Subcutaneous abdominal adipose tissue (tissue), 5 donors: ENCODE data around the gene SLC22A4.

Source experiments
- H3K27ac ChIP-seq: one replicate; pipeline ENCODE4 v1.7.0; 2013; ENCODE audit warnings: low read depth, mild to moderate bottlenecking, inconsistent platforms, low read length, moderate library complexity
- H3K27me3 ChIP-seq, 5 donors: one replicate each; pipeline ENCODE4 v1.7.0; 2013; ENCODE audit warnings: low read length in 5 of 5, inconsistent platforms in 1 of 5; ENCODE audit not compliant: control insufficient read depth in 5 of 5, insufficient read depth in 4 of 5
- H3K36me3 ChIP-seq, 5 donors: one replicate each; pipeline ENCODE4 v1.7.0; 2013; ENCODE audit warnings: low read length in 5 of 5; ENCODE audit not compliant: control insufficient read depth in 5 of 5, insufficient read depth in 5 of 5
- H3K4me1 ChIP-seq, 5 donors: one replicate each; pipeline ENCODE4 v1.7.0; 2013; ENCODE audit warnings: low read length in 5 of 5, mild to moderate bottlenecking in 3 of 5, moderate library complexity in 1 of 5; ENCODE audit not compliant: control insufficient read depth in 5 of 5, insufficient read depth in 5 of 5
- H3K4me3 ChIP-seq, 5 donors: one replicate each; pipeline ENCODE4 v1.7.0; 2013; ENCODE audit warnings: low read length in 5 of 5, low read depth in 1 of 5
- H3K9ac ChIP-seq, 5 donors: one replicate each; pipeline ENCODE4 v1.7.0; 2013; ENCODE audit warnings: low read length in 5 of 5, mild to moderate bottlenecking in 4 of 5, moderate library complexity in 3 of 5
- H3K9me3 ChIP-seq, 5 donors: one replicate each; pipeline ENCODE4 v1.7.0; 2013; ENCODE audit warnings: low read length in 5 of 5; ENCODE audit not compliant: control insufficient read depth in 5 of 5
- donor health status: healthy.
- donor health status: healthy.
- donor health status: healthy.
- donor health status: healthy.
- donor health status: healthy.

Gene SLC22A4

GRCh38 chr5:132315529-132316067 lies 21.4 kb downstream of the SLC22A4 start:
- H3K4me3 ChIP-seq, result no peak overlapping the region
- peaks cover 0 to 7% (median 3%) of the 10 kb centered on the region in 5 donors for H3K36me3 ChIP-seq
- peaks cover 0 to 5% (median 2%) of the 10 kb centered on the region in 5 donors for H3K4me1 ChIP-seq
- H3K27ac ChIP-seq, result no peak overlapping the region
- no peaks in the 10 kb centered on the region for H3K9me3 ChIP-seq
- no peak overlapping the region for H3K9ac ChIP-seq
- no peaks in the 10 kb centered on the region for H3K27me3 ChIP-seq

GRCh38 chr5:132319975-132320374 lies 25.8 kb downstream of the SLC22A4 start:
- Histone ChIP-seq H3K27me3 (no peaks in the 10 kb centered on the region), H3K9me3 (no peaks in the 10 kb centered on the region), H3K4me3 (no peak overlapping the region), H3K36me3 (peaks cover 0 to 17% (median 5%) of the 10 kb centered on the region in 5 donors), H3K9ac (no peak overlapping the region), H3K4me1 (no peaks in the 10 kb centered on the region), H3K27ac (no peak overlapping the region)

DNA sequence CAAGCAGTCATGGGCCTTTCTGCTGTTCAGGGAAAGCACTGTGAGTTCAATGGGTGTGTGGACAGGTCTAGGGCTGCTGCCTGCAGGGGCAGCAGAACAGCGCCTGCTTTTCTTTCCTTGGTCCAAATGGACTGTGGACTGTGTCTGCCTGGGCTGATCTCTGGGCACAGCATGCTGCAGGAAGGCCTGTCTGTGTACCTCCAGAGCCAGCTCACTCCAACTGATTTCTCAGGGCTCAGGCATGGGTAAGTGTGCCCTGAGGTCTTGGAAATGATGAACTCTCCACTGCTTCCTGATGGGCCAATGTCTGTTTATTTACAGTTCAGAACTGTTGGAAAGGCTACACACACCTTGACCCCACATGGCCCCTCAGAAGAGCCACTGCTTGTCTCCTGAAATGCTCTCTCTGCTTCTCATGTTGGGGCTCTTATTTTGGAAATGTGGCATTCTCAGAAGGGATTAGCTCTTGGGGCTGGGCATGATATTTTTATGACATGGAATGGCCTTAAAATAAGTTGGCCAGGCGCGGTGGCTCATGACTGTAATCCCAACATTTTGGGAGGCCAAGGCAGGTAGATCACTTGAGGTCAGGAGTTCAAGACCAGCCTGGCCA lies 27.0 kb downstream of the SLC22A4 start:
- no peaks in the 10 kb centered on the region for H3K9me3 ChIP-seq
- no peak overlapping the region for H3K27ac ChIP-seq
- H3K36me3 ChIP-seq, result peaks cover 0 to 17% (median 5%) of the 10 kb centered on the region in 5 donors
- H3K27me3 ChIP-seq, result no peaks in the 10 kb centered on the region
- peaks cover 0 to 6% (median 4%) of the 10 kb centered on the region in 5 donors for H3K4me1 ChIP-seq
- H3K4me3 ChIP-seq, result no peak overlapping the region
- H3K9ac ChIP-seq, result no peak overlapping the region

DNA sequence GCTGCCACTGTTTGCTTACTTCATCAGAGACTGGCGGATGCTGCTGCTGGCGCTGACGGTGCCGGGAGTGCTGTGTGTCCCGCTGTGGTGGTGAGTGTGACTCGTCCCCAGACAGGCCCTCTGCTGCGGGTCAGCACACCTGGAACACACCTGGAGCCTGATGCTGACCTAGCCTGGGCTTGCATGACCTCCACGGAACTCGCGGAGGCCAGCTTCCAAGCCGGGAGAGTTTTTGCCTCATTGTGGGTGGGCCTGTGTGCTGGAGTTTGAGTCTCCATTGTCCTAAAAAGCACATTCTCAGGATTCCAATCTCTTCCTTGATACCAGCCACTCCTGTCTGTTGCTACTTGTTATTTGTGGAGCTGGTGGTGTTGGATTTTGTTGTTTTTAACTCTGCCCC lies 28.1 kb downstream of the SLC22A4 start:
- Histone ChIP-seq H3K4me3 (no peak overlapping the region), H3K27me3 (no peaks in the 10 kb centered on the region), H3K27ac (no peak overlapping the region), H3K4me1 (peaks cover 0 to 6% (median 4%) of the 10 kb centered on the region in 5 donors), H3K9me3 (no peaks in the 10 kb centered on the region), H3K9ac (no peak overlapping the region), H3K36me3 (peaks cover 0 to 17% (median 6%) of the 10 kb centered on the region in 5 donors)

GRCh38 chr5:132323202-132323601 lies 29.0 kb downstream of the SLC22A4 start:
- H3K4me3 ChIP-seq, result no peak overlapping the region
- no peaks in the 10 kb centered on the region for H3K27me3 ChIP-seq
- H3K9ac ChIP-seq, result no peak overlapping the region
- no peaks in the 10 kb centered on the region for H3K9me3 ChIP-seq
- no peak overlapping the region for H3K27ac ChIP-seq
- peaks cover 5 to 13% (median 7%) of the 10 kb centered on the region in 5 donors for H3K36me3 ChIP-seq
- peaks cover 0 to 10% (median 4%) of the 10 kb centered on the region in 5 donors for H3K4me1 ChIP-seq

DNA sequence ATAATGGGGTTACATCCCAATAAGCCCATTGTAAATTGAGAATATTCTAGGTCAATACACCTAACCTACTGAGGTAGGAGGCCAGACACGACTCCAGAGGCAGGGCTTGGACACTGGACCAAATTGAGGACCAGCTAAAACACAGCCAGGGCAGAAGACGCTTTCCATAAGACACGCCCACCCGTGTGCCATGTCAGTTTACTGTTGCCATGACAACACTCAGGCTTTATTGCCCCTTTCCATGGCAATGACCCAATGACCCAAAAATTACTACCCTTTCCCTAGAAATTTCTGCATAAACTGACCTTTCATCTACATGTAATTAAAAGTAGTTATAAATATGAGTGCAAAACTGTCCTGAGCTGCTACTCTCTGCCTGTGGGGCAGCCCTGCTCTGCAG lies 31.5 kb downstream of the SLC22A4 start:
- Histone ChIP-seq H3K27me3 (no peaks in the 10 kb centered on the region), H3K4me1 (peaks cover 0 to 10% (median 4%) of the 10 kb centered on the region in 5 donors), H3K9me3 (no peaks in the 10 kb centered on the region), H3K36me3 (peaks cover 5 to 15% (median 6%) of the 10 kb centered on the region in 5 donors), H3K4me3 (no peak overlapping the region), H3K27ac (no peak overlapping the region), H3K9ac (no peak overlapping the region)

GRCh38 chr5:132327252-132327955 lies 33.2 kb downstream of the SLC22A4 start:
- no peak overlapping the region for H3K4me3 ChIP-seq
- H3K4me1 ChIP-seq, result peaks cover 0 to 10% (median 4%) of the 10 kb centered on the region in 5 donors
- no peaks in the 10 kb centered on the region for H3K9me3 ChIP-seq
- H3K27me3 ChIP-seq, result no peaks in the 10 kb centered on the region
- H3K36me3 ChIP-seq, result peaks cover 3 to 26% (median 11%) of the 10 kb centered on the region in 5 donors
- no peak overlapping the region for H3K27ac ChIP-seq
- peak overlapping the region in 1 of 5 donors; percentile 28 for H3K9ac ChIP-seq

GRCh38 chr5:132334812-132335211 lies 40.6 kb downstream of the SLC22A4 start:
- H3K9ac ChIP-seq, result no peak overlapping the region
- no peaks in the 10 kb centered on the region for H3K27me3 ChIP-seq
- no peaks in the 10 kb centered on the region for H3K9me3 ChIP-seq
- H3K4me1 ChIP-seq, result no peaks in the 10 kb centered on the region
- no peak overlapping the region for H3K27ac ChIP-seq
- peaks cover 5 to 24% (median 16%) of the 10 kb centered on the region in 5 donors for H3K36me3 ChIP-seq
- no peak overlapping the region for H3K4me3 ChIP-seq

GRCh38 chr5:132335402-132335801 lies 41.2 kb downstream of the SLC22A4 start:
- H3K27me3 ChIP-seq, result no peaks in the 10 kb centered on the region
- H3K4me1 ChIP-seq, result no peaks in the 10 kb centered on the region
- H3K4me3 ChIP-seq, result no peak overlapping the region
- H3K36me3 ChIP-seq, result peaks cover 5 to 21% (median 15%) of the 10 kb centered on the region in 5 donors
- H3K9ac ChIP-seq, result no peak overlapping the region
- H3K27ac ChIP-seq, result no peak overlapping the region
- no peaks in the 10 kb centered on the region for H3K9me3 ChIP-seq

GRCh38 chr5:132339502-132339901 lies 45.3 kb downstream of the SLC22A4 start:
- Histone ChIP-seq H3K27me3 (no peaks in the 10 kb centered on the region), H3K4me1 (no peaks in the 10 kb centered on the region), H3K27ac (no peak overlapping the region), H3K4me3 (no peak overlapping the region), H3K36me3 (peaks cover 0 to 17% (median 4%) of the 10 kb centered on the region in 5 donors), H3K9me3 (no peaks in the 10 kb centered on the region), H3K9ac (no peak overlapping the region)
